DOHH2 (cell line): ENCODE results near the gene LCN15.

Experiments used
- H3F3A ChIP-seq: fragments of 200-600 bp; sonication (generic), shearing (Covaris generic); 2 replicates; pipeline ENCODE4 v1.6.0; 2016; ENCODE audit warnings: antibody characterized with exemption, mild to moderate bottlenecking; ENCODE audit not compliant: control insufficient read depth, insufficient read depth
- H3K27ac ChIP-seq: fragments of 200-600 bp; sonication (generic); 2 replicates; pipeline ENCODE4 v1.5.1; 2014; ENCODE audit warnings: low read depth, mild to moderate bottlenecking, low read length, moderate library complexity
- H3K27me3 ChIP-seq: fragments of 200-600 bp; sonication (generic); 2 replicates; pipeline ENCODE4 v1.6.1; 2014; ENCODE audit warnings: mild to moderate bottlenecking, low read length, mixed read lengths; ENCODE audit not compliant: control insufficient read depth
- H3K36me3 ChIP-seq: fragments of 200-600 bp; sonication (generic); 2 replicates; pipeline ENCODE4 v1.6.1; 2014; ENCODE audit warnings: mild to moderate bottlenecking, low read length, moderate library complexity, mixed read lengths; ENCODE audit not compliant: control insufficient read depth
- H3K4me1 ChIP-seq: fragments of 200-600 bp; sonication (generic); 2 replicates; pipeline ENCODE4 v1.6.1; 2014; ENCODE audit warnings: mild to moderate bottlenecking, low read length, mixed read lengths; ENCODE audit not compliant: control insufficient read depth
- H3K4me2 ChIP-seq: fragments of 200-600 bp; sonication (generic); 2 replicates; pipeline ENCODE4 v1.6.0; 2014; ENCODE audit warnings: mild to moderate bottlenecking, low read length, moderate library complexity
- H3K4me3 ChIP-seq: fragments of 200-600 bp; sonication (generic); 2 replicates; pipeline ENCODE4 v1.5.1; 2014; ENCODE audit warnings: mild to moderate bottlenecking, low read length, mixed read lengths
- H3K79me2 ChIP-seq: fragments of 200-600 bp; sonication (generic); 2 replicates; pipeline ENCODE4 v1.6.1; 2014; ENCODE audit warnings: mild to moderate bottlenecking, low read length, mixed read lengths; ENCODE audit not compliant: control insufficient read depth
- H3K9me2 ChIP-seq: fragments of 200-600 bp; sonication (generic); replicated peaks from 2 replicates; pipeline ENCODE4 v1.6.1; 2014; ENCODE audit warnings: mild to moderate bottlenecking, low read length, mixed read lengths; ENCODE audit not compliant: control insufficient read depth
- H3K9me3 ChIP-seq: fragments of 200-600 bp; sonication (generic); 2 replicates; pipeline ENCODE4 v1.6.1; 2014; ENCODE audit warnings: antibody characterized with exemption, low read length, mixed read lengths; ENCODE audit not compliant: control insufficient read depth, insufficient read depth
- H4K20me1 ChIP-seq: fragments of 200-600 bp; sonication (generic); 2 replicates; pipeline ENCODE4 v1.6.0; 2014; ENCODE audit warnings: low read depth, mild to moderate bottlenecking, antibody characterized with exemption, low read length, moderate library complexity; ENCODE audit not compliant: control insufficient read depth, insufficient read depth
- EZH2phosphoT487 ChIP-seq: fragments of 200-600 bp; sonication (generic); IDR thresholded peaks from 2 replicates; pipeline ENCODE4 v1.6.1; 2017; ENCODE audit warnings: borderline replicate concordance, mild to moderate bottlenecking, antibody characterized with exemption, low read length, moderate library complexity, mixed read lengths
- TF ChIP-seq, protein P1 (sequence below): fragments of 200-600 bp; sonication (generic); IDR thresholded peaks from one replicate; pipeline ENCODE4 v1.5.1; 2014; ENCODE audit warnings: antibody characterized with exemption, mild to moderate bottlenecking, low read depth, low read length; ENCODE audit not compliant: poor library complexity, severe bottlenecking

LCN15 gene

DNA sequence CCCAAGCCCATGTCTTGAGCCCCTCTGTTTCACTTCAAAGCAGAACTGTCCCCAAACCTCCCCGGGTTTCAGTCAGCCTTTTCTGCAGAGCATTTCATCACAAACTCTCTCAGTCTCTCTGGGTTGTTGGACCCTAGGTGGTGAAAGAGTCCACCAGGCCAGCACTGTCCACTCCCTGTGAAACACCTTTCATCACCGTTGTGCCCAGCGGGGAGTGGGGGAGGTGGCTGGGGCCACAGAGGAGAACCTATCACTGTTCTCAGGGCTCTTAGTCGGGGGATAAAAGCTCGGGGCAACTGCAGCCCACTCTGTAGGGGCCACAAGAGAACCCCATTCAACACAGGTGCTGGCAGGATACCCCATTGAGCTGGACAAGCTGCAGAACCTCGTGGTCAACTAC is 38.0 kb upstream of the LCN15 start:
- Histone ChIP-seq H3K79me2 (peaks cover 10% of the 10 kb centered on the region), H3K27ac (no peak overlapping the region), H3K4me2 (no peak overlapping the region), H3K36me3 (peaks cover 20% of the 10 kb centered on the region), H3K9me3 (no peaks in the 10 kb centered on the region), H3K4me1 (peaks cover 37% of the 10 kb centered on the region), H3K4me3 (no peak overlapping the region), H4K20me1 (no peaks in the 10 kb centered on the region; the same call in 1 of the 2 replicates), H3K9me2 (no peaks in the 10 kb centered on the region), H3F3A (0 out of 2 replicates have a peak, but pooled peaks cover 7% of the 10 kb centered on the region), H3K27me3 (peaks cover 27% of the 10 kb centered on the region)
- no peak for TF ChIP-seq EZH2phosphoT487
- TF ChIP-seq, protein P1, sequence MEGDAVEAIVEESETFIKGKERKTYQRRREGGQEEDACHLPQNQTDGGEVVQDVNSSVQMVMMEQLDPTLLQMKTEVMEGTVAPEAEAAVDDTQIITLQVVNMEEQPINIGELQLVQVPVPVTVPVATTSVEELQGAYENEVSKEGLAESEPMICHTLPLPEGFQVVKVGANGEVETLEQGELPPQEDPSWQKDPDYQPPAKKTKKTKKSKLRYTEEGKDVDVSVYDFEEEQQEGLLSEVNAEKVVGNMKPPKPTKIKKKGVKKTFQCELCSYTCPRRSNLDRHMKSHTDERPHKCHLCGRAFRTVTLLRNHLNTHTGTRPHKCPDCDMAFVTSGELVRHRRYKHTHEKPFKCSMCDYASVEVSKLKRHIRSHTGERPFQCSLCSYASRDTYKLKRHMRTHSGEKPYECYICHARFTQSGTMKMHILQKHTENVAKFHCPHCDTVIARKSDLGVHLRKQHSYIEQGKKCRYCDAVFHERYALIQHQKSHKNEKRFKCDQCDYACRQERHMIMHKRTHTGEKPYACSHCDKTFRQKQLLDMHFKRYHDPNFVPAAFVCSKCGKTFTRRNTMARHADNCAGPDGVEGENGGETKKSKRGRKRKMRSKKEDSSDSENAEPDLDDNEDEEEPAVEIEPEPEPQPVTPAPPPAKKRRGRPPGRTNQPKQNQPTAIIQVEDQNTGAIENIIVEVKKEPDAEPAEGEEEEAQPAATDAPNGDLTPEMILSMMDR = no peak

DNA sequence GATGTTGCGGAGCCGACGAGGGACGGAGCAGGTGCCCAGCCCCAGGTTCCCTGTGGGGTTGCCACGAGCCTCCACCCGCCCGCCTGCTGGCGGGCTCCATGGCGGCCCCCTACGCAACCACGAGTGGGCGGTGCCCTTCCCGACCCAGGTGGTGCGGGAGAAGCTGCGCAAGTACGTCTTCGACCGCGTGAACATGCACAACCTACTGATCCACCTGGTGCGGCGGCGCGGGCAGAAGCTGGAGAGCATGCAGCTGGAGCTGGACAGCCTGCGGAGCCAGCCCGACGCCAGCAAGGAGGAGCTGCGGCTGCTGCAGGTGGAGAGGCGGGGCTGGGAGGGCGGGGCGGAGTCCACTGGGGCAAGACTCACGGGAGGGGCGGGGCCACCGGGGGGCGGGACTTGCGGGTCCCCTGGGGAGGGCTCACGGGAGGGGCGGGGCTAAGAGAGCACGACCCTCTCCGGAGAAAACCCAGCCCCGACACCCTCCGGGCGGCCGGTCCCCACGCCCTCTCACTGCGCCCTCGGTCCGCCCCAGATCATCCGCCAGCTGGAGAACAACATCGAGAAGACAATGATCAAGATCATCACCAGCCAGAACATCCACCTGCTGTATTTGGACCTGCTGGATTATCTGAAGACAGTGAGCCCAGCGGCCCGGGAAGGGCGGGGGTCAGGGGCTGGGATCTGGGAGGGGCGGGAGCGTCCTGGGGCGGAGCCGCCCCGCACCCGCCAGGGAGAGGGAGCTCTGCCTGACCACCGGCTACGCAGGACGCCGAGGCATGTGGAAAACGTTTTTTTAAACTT is 35.7 kb upstream of the LCN15 start:
- Histone ChIP-seq H3K27ac (no peak overlapping the region), H3K4me1 (peaks cover 43% of the 10 kb centered on the region)

DNA sequence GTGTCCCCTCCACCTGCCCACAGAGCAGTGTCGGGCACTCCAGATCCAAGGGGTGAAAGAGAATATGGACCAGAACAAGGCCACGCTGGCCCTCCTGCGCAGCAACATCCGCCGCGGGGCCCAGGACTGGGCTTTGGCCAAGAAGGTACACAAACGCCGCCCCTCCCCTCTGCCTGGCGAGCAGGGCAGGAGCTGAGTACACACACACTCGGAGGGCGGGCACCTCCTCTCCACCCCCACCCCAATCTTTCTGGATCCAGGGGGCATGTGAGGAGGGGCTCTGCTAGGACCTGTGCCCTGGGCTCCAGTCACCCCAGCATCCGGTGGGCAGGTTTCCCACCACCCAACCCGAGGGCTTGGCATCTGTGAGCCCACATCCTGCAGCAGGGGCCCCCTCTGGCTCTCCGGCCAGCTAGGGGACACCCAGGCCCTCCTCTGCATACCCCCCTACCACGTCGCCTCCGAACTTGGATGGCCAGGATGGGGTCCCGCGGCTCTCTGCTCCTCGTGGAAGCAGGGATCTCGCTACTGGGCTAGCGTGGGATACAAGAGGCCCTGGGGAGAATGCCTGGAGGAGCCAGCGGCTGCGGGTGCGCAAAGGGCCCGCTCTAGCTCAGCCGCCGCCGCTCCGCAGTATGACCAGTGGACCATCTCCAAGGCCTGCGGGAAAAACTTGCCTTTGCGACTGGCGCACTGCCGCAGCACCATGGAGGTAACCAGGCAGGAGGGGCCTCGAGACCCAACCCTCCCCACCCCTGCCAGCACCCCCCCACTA is 34.9 kb upstream of the LCN15 start:
- Histone ChIP-seq H3K4me2 (peak overlapping the region; percentile 98), H3K4me3 (peak overlapping the region; percentile 70)

More for the DNA sequence above, 35.7 kb upstream of the LCN15 start:
- Histone ChIP-seq H3K4me3 (peak overlapping the region; percentile 70), H3K36me3 (peaks cover 4% of the 10 kb centered on the region; the same call in 1 of the 2 replicates), H3K27me3 (peaks cover 30% of the 10 kb centered on the region), H3K9me2 (no peaks in the 10 kb centered on the region), H3F3A (0 out of 2 replicates have a peak, but pooled peaks cover 7% of the 10 kb centered on the region), H3K79me2 (no peaks in the 10 kb centered on the region), H3K9me3 (no peaks in the 10 kb centered on the region), H3K4me2 (peak overlapping the region; percentile 98), H4K20me1 (no peaks in the 10 kb centered on the region; the same call in 1 of the 2 replicates)
- TF ChIP-seq, protein P1 = no peak
- no peak for TF ChIP-seq EZH2phosphoT487

More for the DNA sequence above, 34.9 kb upstream of the LCN15 start:
- Histone ChIP-seq H3K79me2 (no peaks in the 10 kb centered on the region), H3K9me2 (no peaks in the 10 kb centered on the region), H3K9me3 (no peaks in the 10 kb centered on the region), H3K4me1 (peaks cover 43% of the 10 kb centered on the region), H3K27ac (no peak overlapping the region), H3F3A (0 out of 2 replicates have a peak, but pooled peaks cover 7% of the 10 kb centered on the region), H3K27me3 (peaks cover 30% of the 10 kb centered on the region), H3K36me3 (no peaks in the 10 kb centered on the region), H4K20me1 (no peaks in the 10 kb centered on the region; the same call in 1 of the 2 replicates)
- TF ChIP-seq, protein P1 = no peak
- peak; percentile 60; the same call in 1 of the 2 replicates for TF ChIP-seq EZH2phosphoT487
